ENCODE data around the gene NHEJ1. TPM values are rescaled to one million over a fixed set of nuclear protein-coding genes. Genes with fewer than 3 reads are reported as not detected.

NHEJ1 gene
- total RNA-seq, 6 donors from 2014 or later = 7.9 to 26.2 (median 14.3) TPM

DNA sequence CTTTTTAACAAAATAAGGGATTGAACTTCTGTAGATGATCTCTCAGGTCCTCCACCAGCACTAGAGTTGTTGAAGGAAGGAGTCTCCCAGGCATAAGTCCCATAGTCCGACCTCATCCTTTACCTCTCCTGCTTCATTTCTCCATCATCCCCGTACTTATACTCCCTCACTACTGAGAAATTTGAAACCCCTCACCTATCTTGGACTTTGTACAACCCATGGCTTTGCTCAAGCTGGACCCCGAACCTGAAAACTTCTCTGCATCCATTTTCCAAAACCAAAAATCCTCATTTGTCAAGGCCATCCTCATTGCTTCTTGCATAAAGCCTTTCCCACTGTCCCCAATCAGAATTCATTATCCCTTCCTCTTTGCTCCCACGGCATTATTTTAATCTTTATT is 482 bp upstream of the NHEJ1 start:
- no peak for DNase-seq
- ATAC-seq (ENCODE audit: low FRiP score in 2 of 2) = no peak
- Histone ChIP-seq H3K4me1 (peaks cover 10 to 12% (median 11%) of the 10 kb centered on the region in 4 donors), H3K27ac (peak overlapping the region; percentile 77 to 94 (median 94)), H3K36me3 (peaks cover 0 to 15% (median 9%) of the 10 kb centered on the region in 4 donors), H3K9me3 (no peaks in the 10 kb centered on the region), H3K27me3 (no peaks in the 10 kb centered on the region), H3K4me3 (peak overlapping the region in 3 of 4 donors; percentile 60 to 76 (median 74))
- 72 to 78% methylated on average over 4 of the region's 4 CpGs for WGBS, 2 donors
- TF ChIP-seq POLR2A (IDR thresholded peaks at IDR 0.05) (no peak), EP300 (IDR thresholded peaks at IDR 0.05) (no peak), POLR2AphosphoS5 (IDR thresholded peaks at IDR 0.05) (no peak)
- TF ChIP-seq, protein P1, sequence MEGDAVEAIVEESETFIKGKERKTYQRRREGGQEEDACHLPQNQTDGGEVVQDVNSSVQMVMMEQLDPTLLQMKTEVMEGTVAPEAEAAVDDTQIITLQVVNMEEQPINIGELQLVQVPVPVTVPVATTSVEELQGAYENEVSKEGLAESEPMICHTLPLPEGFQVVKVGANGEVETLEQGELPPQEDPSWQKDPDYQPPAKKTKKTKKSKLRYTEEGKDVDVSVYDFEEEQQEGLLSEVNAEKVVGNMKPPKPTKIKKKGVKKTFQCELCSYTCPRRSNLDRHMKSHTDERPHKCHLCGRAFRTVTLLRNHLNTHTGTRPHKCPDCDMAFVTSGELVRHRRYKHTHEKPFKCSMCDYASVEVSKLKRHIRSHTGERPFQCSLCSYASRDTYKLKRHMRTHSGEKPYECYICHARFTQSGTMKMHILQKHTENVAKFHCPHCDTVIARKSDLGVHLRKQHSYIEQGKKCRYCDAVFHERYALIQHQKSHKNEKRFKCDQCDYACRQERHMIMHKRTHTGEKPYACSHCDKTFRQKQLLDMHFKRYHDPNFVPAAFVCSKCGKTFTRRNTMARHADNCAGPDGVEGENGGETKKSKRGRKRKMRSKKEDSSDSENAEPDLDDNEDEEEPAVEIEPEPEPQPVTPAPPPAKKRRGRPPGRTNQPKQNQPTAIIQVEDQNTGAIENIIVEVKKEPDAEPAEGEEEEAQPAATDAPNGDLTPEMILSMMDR (IDR thresholded peaks at IDR 0.05) = no peak

- Histone ChIP-seq H3K36me3 (peaks cover 0 to 24% (median 11%) of the 10 kb centered on the region in 4 donors), H3K9me3 (no peaks in the 10 kb centered on the region), H3K4me1 (peaks cover 10 to 12% (median 11%) of the 10 kb centered on the region in 4 donors), H3K27me3 (no peaks in the 10 kb centered on the region), H3K27ac (peak overlapping the region; percentile 77 to 94 (median 94)), H3K4me3 (peak overlapping the region; percentile 48 to 76 (median 67))
- TF ChIP-seq, protein P1 (IDR thresholded peaks at IDR 0.05) = no peak
- TF ChIP-seq EP300 (IDR thresholded peaks at IDR 0.05) = no peak
- no peak for TF ChIP-seq POLR2AphosphoS5 (IDR thresholded peaks at IDR 0.05)
- no peak for TF ChIP-seq POLR2A (IDR thresholded peaks at IDR 0.05)
- WGBS, 2 donors = 10 to 11% methylated on average over 18 of the region's 18 CpGs
- DNase-seq (no peak), ATAC-seq (ENCODE audit: low FRiP score in 2 of 2) (no peak)
Observed at GRCh38 chr2:219159771-219160185, 837 bp downstream of the NHEJ1 start.

- Histone ChIP-seq H3K4me1 (peaks cover 10 to 12% (median 11%) of the 10 kb centered on the region in 4 donors), H3K27ac (no peak overlapping the region), H3K36me3 (peaks cover 0 to 34% (median 11%) of the 10 kb centered on the region in 4 donors), H3K9me3 (no peaks in the 10 kb centered on the region), H3K27me3 (no peaks in the 10 kb centered on the region), H3K4me3 (no peak overlapping the region)
- no peak for DNase-seq
- TF ChIP-seq EP300 (IDR thresholded peaks at IDR 0.05) (no peak), POLR2AphosphoS5 (IDR thresholded peaks at IDR 0.05) (no peak), POLR2A (IDR thresholded peaks at IDR 0.05) (no peak)
- TF ChIP-seq, protein P1 (IDR thresholded peaks at IDR 0.05) = no peak
- WGBS, 2 donors = 79 to 81% methylated on average over 3 of the region's 3 CpGs
- no peak for ATAC-seq (ENCODE audit: low FRiP score in 2 of 2)
Observed at GRCh38 chr2:219158586-219158985, 2.0 kb downstream of the NHEJ1 start.

GRCh38 chr2:219158025-219158424 is 2.6 kb downstream of the NHEJ1 start:
- H3K36me3 ChIP-seq = peaks cover 0 to 39% (median 11%) of the 10 kb centered on the region in 4 donors
- DNase-seq (no peak), ATAC-seq (ENCODE audit: low FRiP score in 2 of 2) (no peak)
- peaks cover 10 to 12% (median 11%) of the 10 kb centered on the region in 4 donors for H3K4me1 ChIP-seq
- H3K9me3 ChIP-seq = no peaks in the 10 kb centered on the region
- 98 to 99% methylated on average over 4 of the region's 4 CpGs for WGBS, 2 donors
- no peak for TF ChIP-seq POLR2A (IDR thresholded peaks at IDR 0.05)
- no peak for TF ChIP-seq POLR2AphosphoS5 (IDR thresholded peaks at IDR 0.05)
- TF ChIP-seq, protein P1 (IDR thresholded peaks at IDR 0.05) = no peak
- no peak for TF ChIP-seq EP300 (IDR thresholded peaks at IDR 0.05)
- H3K27ac ChIP-seq = no peak overlapping the region
- H3K27me3 ChIP-seq = no peaks in the 10 kb centered on the region
- no peak overlapping the region for H3K4me3 ChIP-seq

DNA sequence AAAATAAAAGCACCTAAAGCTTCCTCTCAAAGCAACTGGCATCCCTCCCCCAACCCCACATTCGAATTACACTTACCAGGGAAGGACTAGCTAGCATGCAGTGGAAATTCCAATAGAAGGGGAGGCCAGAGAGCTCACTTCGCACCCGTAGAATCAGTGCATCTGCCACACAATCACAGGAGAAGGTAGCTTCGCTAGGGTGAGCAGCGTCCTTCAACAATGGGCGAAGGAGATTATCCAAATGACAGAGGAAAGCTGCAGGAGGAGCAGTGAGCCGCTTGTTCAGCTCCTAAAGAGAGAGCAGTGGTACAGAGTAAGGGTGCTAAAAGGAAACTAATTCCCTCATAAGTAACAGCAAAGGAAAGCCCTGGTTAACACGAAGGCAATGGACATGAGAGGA is 3.2 kb downstream of the NHEJ1 start:
- Histone ChIP-seq H3K27me3 (no peaks in the 10 kb centered on the region), H3K27ac (no peak overlapping the region), H3K4me3 (no peak overlapping the region), H3K4me1 (peaks cover 10 to 12% (median 11%) of the 10 kb centered on the region in 4 donors), H3K36me3 (peaks cover 0 to 45% (median 13%) of the 10 kb centered on the region in 4 donors), H3K9me3 (no peaks in the 10 kb centered on the region)
- TF ChIP-seq, protein P1 (IDR thresholded peaks at IDR 0.05) = no peak
- no peak for TF ChIP-seq POLR2A (IDR thresholded peaks at IDR 0.05)
- TF ChIP-seq POLR2AphosphoS5 (IDR thresholded peaks at IDR 0.05) = no peak
- TF ChIP-seq EP300 (IDR thresholded peaks at IDR 0.05) = no peak
- no peak for DNase-seq
- 91 to 95% methylated on average over 8 of the region's 8 CpGs for WGBS, 2 donors
- ATAC-seq (ENCODE audit: low FRiP score in 2 of 2) = no peak
